Gastroesophageal sphincter (tissue), 3 donors: Measurements from ENCODE around the gene GOLGA8Q.
"Not testable (repeated sequence)": the region's sequence is repeated elsewhere in the genome, so short reads cannot be mapped to it uniquely, and the experiment has no call there.

Experiments used
- CTCF ChIP-seq, 4 experiments: fragments of 200-600 bp in 2 of 4; fragments of 450-650 bp in 2 of 4; sonication (generic) in 1 of 4; IDR thresholded peaks; one replicate each; pipeline ENCODE4 v1.5.1; 2017 to 2019; ENCODE audit warnings: antibody characterized with exemption in 4 of 4, mild to moderate bottlenecking in 2 of 4, moderate library complexity in 2 of 4
- EP300 ChIP-seq: sonication (generic); formaldehyde crosslinking; IDR thresholded peaks from one replicate; pipeline ENCODE4 v1.6.1; 2017; ENCODE audit warnings: antibody characterized with exemption, mild to moderate bottlenecking
- POLR2A ChIP-seq, 2 donors: fragments of 450-650 bp; IDR thresholded peaks; one replicate each; pipeline ENCODE4 v1.6.1; 2017; ENCODE audit warnings: antibody characterized with exemption in 2 of 2, mild to moderate bottlenecking in 2 of 2, moderate library complexity in 1 of 2

GRCh38 chr15:30580716-30581115 is 28.9 kb downstream of the GOLGA8Q start:
- TF ChIP-seq CTCF (IDR thresholded peaks at IDR 0.05); POLR2A (IDR thresholded peaks at IDR 0.05); EP300: not testable (repeated sequence)
